HG03064 (cell line): ENCODE measurements around the gene DNAAF8.
A peak's percentile ranks its signal among the peaks of the same experiment; 100 is the strongest.

Experiments
- ATAC-seq: cut with Tn5 transposase; IDR thresholded peaks from one replicate; pipeline ENCODE4 v1.9.1; 2021; ENCODE audit warnings: low read depth; ENCODE audit not compliant: unreplicated experiment

The DNAAF8 gene

DNA sequence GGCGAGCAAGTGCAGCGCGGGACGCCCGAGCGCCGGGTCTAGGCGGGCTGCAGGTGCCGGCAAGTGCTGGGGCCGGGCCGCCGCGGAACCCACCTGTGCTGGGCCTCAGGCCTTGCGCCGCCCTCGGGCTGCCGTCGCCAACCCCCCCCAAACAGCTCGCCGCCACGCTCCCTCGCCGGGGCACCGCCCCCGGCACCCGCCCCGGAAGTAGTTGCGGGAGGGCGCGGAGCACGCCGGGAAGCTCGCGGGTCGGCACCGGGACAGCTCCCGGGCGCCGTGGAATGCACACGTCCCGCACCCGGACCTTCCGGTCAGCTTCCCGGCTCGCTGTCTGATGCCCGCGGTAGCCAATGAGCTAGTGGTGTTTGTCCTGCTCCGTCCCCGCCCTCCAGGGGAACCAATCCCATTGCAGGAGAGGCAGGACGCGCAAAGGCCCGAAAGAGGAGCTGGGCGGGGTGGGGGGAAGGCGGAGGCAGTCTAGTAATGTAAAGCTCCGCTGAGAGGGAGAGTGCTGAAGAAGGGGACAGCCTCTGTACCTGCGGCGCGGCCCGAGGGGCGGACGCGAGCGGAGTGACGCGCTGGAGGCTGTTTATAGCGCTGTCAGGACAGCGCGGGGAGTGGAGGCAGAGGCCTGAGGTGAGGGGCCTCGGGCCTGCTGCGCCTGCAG lies at the start of gene DNAAF8, which contains the start of gene ANKS3:
TSS of gene DNAAF8 (plus strand) at position 475 of the 667 bp plus-strand sequence. CDS start 1,978 bp downstream, outside the sequence.
TSS of gene ANKS3 (minus strand) at position 209 of the 667 bp plus-strand sequence. CDS start 4,122 bp downstream, outside the sequence.
- ATAC-seq = peak; percentile 57

DNA sequence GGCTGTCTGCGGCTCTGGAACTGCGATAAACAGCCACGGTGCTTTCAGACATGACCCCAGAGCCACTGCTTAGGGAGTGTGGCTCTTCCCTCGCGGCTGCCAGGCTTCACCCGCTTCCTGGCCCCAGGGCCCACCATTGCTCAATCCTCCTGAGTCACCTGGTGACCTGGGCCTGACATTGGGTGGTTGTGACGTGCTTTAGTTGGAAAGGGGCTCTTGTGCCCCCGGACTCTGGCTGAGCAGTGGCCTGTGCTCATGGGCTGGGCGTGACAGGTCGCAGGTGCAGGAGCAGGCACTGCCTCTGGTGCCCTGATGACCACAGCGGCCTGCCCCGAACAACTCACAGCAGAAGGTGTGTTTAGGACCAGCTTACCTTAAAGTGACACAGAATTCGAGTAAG lies 49.6 kb upstream of the DNAAF8 start:
- no peak for ATAC-seq

DNA sequence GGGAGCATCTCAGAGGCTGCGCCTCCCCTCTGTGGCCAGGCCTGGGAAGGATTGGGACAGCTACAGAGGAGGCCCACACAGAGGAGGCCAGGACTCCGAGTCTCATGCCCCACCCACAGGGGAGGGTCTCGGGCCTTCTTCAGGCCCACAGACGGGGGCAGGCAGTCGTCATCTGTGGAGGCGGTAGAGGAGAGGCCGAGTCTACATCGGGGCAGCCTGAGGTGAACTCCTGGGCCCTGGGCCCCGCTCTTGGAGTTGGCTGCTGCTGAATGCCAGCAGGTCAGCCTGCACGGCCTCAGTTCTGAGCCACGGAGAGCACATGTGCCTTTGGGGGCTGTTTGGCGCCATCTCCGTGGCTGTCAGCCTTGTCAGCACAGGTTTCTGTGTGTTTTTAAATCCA lies 49.0 kb upstream of the DNAAF8 start:
- no peak for ATAC-seq

DNA sequence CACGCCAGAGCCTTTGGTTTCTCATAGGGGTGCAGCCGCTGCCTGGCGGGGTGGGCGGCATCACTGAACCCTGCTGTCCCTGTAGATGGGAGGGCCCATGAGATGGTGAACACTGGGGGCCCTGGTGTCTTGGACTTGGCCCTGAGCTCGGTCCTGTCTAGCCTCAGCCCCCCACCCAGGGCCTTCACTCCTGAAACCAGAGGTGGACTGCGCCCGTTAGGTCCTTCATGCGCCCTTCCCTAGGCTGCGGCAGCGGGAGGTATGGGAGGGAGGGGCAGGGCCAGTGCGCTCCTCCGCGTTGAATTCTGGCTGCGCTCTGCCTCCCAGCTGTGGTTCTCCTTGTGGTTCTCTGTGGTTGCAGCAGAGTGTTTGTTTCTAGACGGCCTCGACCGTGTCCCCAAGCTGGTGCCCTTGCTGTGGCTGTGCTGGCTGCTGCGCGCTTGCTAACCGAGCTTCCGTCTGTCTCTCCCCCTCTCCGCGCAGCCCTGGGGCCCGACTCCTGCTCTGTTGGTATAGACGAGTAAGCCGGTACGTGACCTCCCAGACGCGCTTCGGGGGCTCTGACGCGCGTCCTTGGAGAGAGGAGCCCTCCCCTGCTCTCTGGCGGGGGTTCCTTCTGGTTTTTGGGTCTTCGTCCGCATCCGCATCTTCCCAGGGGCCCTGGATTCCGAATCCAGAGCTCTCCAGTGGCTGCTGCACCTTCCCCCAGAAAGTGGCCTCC lies 48.4 kb upstream of the DNAAF8 start:
- ATAC-seq = no peak

DNA sequence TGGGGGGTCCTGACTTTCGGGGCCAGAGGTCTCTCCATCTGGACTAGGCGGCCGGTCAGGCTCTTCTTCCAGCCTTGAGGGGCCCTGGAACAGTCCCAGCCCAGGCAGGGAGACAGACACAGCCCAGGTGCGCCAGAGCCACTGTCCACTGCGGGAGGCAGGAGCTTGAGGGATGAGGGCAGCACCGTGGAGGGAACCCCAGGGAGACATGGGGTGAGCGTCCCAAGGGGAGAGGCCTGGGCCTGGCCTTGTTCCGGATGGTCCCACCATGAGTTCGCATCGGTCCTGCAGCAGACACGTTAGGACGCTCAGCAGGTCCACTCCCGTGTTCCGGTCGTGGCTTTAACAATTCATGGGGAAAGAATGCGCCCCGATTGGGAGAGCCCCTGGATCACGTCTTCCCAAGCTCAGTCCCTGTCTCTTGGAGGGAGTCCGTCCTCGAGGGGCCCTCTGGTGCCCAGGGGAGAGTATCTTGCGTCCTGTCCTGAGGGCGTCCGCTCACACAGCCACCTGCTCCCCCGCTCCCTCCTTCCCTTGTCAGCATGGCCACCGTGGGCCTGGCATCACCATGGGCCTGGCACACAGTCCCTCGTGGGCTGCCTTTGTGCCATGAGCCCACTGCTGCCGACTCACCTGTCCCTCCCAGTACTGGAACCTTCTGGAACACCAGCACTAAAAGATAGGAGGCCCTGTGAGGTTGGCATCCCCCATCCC lies 47.7 kb upstream of the DNAAF8 start:
- no peak for ATAC-seq

DNA sequence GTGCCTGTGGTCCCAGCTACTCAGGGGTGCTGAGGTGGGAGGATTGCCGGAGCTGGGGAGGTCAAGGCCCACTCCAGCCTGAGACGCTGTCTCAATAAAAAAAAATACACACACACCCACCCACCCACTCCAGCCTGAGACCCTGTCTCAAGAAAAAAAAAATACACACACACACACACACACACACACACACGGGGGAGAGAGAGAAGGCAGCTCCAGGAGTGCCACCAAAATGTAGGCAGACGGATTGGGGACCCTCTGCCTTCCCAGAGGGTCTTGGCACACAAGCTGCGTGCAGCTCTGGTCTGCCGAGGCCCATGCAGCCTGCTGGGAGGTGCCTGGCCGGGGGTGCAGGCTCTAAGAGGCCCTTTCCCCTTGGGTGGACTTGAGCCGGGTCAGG lies 46.9 kb upstream of the DNAAF8 start:
- no peak for ATAC-seq

DNA sequence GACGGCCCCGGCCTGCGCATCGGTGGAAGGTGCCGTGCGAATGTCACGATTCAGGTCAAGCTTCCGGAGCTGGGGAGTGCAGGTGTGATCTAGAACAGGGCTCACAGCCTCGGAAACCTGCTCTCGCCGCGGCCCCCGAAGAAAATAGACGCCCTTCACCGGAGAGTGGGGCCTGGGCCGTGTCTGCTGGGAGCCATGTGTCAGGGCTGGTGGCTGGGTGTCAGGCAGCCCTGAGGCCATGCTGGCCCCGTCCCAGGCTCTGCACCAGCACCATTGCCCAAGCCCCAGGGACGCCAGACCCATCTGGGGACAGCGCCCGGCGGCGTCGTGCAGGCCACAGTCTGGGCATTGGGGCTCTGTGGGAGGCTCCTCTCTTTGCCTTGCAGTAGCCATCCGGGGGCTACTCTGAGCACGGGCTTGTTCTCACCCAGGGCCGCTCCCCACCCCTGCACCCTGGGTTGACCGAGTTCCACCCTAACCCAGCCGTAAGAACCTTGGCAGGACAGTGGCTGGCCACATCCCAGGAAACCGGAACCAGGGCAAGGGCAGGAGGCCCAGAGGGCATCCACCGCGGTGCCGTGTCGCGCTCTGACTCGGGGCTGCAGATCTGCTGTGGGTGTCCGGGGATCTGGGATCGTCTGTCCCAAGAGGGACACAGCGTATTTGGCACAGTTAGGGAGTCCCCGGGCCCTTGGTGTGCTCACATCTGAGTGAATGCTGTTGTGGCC lies 46.2 kb upstream of the DNAAF8 start:
- ATAC-seq = no peak

DNA sequence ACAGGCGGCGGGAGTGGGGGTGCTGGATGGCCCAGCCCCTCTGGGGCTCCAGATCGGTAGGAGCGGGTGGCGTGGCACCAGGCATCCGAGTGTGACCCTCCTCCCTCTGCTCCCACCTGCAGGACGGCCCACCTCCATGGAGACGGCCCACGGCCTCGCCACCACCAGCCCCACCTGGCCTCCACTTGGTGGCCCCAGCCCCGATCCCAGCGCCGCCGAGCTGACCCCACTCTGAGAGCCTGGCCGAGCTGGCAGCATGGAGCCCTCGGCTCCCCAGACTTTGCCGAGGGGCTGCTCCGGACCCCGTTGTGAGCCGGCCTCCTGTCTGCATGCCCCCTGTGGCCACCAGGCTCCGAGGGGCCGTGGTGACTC lies 45.7 kb upstream of the DNAAF8 start:
- ATAC-seq = no peak

DNA sequence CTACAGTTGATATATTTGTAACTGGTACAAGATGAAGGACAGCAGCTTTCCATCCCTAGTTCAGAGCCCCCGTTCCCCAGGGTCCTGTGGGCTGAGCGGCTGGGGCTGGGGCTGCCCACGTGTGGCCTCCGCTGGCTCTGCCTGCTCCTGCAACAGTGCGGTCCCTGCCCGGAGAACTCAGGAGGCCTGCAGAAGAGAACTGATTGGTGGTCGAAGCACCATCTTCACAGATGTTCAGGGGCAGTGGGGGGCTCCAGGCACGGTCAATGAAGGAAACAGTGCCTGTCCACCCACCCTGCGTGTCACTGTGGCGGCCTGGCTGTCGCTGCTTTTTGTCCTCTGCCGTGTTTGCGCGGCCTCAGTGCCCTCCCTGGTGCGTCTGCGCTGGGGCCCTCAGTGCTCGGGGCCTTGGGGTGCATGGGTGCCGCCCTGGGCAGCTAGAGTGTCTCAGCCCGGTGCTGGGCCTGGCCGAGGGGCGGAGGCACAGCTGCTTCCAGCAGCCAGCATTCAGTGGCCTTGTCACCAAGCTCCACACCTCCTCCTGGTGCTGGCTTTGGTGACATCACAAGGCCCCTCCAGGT lies 45.2 kb upstream of the DNAAF8 start:
- no peak for ATAC-seq

DNA sequence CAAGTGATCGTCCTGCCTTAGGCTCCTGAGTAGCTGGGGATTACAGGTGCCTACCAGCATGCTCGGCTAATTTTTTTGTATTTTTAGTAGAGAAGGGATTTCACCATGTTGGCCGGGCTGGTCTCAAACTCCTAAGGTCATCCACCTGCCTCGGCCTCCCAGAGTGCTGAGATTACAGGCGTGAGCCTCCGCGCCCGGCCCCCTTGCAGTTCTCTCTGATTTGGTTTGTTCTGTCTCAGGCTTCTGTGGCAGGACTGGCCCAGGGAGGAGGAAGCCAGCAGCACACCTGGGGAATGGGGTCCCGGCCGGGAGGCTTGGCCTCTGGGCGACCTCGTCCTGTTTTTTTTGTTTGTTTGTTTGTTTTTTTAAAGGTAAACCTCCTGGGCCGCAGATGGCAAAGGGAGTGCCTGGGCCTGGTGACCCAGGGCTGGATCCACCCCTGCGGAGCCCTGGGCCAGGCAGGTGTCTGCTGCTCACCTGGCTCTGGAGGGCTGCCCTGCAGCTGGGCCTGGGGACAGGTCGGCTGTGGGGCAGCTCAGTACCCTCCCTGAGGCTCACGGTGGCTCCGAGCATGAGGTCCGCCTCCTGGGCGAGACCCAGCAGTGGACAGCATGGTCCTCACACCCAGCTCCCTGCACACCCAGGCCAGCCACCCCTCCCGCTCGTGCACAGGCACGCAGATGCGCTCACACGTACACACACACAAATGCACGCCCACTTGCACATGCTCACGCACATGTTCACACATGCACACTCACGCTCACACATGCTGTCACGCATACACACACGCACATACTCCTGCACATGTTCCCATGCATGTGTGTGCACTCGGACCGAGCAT lies 44.3 kb upstream of the DNAAF8 start:
- ATAC-seq = no peak

DNA sequence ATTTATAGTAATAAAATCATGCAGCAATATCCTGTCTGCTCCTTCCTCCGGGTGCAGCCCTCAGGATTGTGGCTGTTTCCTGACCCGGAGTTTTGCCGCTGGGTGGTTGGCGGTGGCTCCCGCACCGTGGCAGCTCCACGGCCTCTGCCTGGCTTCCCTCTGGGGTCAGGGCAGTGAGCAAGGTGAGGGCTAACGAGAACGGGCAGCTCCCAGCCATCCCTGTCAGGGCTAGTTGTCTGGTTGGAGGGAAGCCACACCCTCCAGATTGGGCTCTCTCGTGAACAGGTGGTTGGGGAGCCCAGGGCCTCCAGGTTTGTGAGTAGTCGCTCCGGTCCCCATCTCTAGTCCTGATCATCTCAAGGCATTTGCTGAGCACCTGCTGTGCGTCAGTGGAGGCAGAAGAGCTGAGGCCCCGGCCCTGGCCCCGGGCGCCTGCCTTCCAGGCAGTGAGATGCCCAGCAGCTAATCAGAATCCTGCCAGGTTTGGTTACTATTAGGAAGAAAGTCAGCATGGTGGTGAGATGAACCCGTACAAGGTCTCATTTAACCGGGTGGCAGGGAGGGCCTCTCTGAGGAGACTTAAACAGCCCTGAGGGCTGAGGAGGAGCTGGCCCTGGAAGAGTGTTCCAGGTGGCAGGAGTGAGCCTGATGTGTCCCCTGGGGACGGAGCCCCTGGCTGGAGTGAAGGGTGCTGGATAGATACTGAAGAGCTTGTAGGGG lies 43.2 kb upstream of the DNAAF8 start:
- ATAC-seq = no peak

DNA sequence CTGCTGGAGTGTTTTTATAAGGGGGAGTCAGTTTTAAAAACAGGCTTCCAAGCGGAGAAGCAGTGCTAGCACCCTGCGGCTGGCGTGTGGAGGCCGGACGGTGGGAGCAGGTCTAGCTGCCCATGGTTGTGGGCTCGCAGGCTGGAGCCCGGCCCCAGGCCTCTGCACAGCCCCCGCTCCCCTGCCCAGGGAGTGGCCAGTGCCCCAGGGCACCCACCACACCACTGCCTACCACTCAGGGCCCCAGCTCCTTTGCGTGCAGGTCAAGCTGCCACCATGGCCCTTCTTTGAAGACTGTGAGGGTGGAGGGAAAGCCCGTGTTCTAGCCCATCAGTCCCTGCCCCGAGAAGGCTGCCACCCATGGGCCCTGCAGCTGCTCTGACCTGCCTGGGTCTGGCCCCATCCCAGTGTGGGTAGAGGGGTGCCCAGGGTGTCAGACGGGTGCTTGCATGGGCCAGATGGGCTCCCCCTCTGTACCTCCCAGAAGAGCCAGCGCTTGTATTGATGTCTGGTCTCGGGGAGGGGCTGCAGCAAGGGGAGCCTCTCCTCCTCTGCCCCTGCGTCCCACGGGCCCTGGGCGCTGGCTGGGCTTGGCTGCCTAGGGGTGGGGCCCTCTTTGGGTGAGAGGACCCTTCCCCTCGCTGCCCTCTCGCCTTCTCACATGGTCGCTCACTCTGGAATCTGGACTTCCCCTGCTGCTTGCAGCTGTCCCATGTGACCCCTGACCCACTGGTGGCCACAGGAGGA lies 42.5 kb upstream of the DNAAF8 start:
- ATAC-seq = no peak

DNA sequence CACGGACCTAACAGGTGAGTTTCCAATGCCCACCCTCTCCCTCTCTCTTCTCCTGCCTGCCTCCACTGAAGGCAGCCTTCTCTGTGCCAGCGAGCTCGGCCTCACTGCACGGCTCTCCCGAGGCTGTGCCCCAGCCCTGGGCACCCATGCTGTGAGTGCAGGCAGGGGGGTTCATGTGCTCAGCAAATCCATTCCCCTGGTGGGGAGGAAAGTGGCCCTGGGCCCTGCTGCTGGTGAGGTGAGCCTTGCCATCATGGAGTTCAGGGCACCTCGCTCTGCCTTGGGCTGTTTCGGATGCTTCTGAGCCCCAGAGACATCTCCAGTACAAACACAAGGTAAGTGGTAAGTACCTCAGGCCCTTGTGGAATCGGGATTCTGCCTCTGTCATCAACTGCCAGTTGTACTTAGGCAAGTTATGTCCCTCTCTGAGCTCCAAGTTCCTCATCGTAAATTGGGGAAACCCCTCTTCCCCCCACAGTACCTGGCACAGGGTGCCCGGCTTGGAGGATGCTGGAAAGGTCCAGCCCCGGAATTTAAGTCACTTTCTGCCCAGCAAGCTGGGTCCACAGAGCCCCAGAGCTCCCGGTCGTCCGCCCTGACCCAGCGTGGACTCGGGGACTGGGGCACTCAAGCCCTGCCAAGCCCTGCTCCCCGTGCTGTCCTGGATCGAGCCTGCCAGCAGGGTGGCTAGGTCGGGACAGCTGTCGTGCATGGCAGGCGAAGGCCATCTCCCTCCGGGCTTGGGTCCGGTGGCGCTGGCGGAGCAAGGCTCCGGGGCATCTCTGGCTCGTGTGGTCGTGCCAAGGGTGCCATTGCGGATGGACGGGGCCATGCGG lies 41.7 kb upstream of the DNAAF8 start:
- ATAC-seq = peak; percentile 4

DNA sequence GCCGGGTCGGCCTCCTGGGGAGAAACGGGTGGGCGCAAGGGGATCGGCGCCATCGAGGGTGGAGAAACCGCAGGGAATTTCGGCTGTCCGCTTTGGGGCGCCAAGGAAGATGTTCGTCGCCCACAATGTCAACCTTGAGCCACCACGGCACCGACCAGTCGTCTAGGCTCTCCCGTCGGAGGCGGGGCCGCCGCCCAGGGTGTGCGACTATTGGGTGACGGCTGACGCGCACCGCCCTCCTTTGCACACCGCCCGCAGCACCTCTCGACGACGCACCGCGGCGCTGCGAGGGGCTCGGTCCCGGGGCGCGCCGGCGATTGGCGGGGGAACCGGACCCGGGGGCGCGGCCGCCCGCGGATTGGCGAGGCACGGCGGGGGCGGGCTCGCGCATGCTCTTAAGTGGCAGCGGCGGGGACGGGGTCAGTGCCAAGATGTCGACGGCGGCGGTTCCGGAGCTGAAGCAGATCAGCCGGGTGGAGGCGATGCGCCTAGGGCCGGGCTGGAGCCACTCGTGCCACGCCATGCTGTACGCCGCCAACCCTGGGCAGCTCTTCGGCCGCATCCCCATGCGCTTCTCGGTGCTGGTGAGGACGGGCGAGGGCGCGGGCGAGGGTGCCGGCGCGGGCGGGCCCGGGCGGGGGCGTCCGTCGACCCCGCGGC lies 40.9 kb upstream of the DNAAF8 start, which contains the start of gene NUDT16L1:
TSS of gene NUDT16L1 (plus strand) at position 267 of the 660 bp plus-strand sequence. CDS start at position 432, 165 bp downstream.
- ATAC-seq = peak; percentile 88

DNA sequence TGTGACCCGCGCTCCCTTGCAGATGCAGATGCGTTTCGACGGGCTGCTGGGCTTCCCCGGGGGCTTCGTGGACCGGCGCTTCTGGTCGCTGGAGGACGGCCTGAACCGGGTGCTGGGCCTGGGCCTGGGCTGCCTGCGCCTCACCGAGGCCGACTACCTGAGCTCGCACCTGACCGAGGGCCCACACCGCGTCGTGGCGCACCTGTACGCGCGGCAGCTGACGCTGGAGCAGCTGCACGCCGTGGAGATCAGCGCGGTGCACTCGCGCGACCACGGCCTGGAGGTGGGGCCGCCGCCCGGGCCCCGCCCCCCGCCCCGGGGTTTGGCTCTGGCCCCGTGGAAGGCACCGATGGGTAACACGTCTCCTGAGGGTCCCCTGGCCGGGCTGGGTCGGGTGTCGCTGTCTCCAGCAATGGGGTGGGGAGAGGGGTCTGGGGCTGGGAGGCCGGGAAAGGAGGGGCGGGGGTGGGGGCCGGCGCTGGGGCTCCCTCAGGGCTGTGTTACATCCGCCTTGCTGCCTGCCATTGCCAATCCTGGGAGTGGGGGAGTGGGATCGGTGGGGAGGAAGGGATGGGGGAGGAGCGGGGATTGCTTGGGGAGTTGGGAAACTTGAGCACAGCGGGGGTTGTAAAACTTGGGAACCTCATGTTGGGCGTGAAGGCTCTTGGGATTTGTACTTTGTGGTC lies 40.2 kb upstream of the DNAAF8 start:
- ATAC-seq = no peak
